Osteocyte (in vitro differentiated cells): ENCODE measurements around the gene EXOC6. TPM values are rescaled to one million over a fixed set of nuclear protein-coding genes. Genes with fewer than 3 reads are reported as not detected.

Experiments used
- DNase-seq: peaks from one replicate; pipeline ENCODE4 v3.0.0; 2021; ENCODE audit warnings: mixed read lengths; ENCODE audit not compliant: unreplicated experiment; ENCODE audit errors: extremely low spot score
- H3K27ac Mint-ChIP-seq: one replicate; pipeline ENCODE4 v1.8.0; 2021; ENCODE audit warnings: mild to moderate bottlenecking, mixed read lengths; ENCODE audit not compliant: unreplicated experiment
- H3K27me3 Mint-ChIP-seq: one replicate; pipeline ENCODE4 v1.8.0; 2021; ENCODE audit warnings: mixed read lengths; ENCODE audit not compliant: unreplicated experiment
- H3K36me3 Mint-ChIP-seq: one replicate; pipeline ENCODE4 v1.8.0; 2021; ENCODE audit warnings: mixed read lengths; ENCODE audit not compliant: unreplicated experiment
- H3K4me1 Mint-ChIP-seq: one replicate; pipeline ENCODE4 v1.8.0; 2021; ENCODE audit warnings: mixed read lengths; ENCODE audit not compliant: unreplicated experiment
- H3K4me3 Mint-ChIP-seq: one replicate; pipeline ENCODE4 v1.8.0; 2021; ENCODE audit warnings: mild to moderate bottlenecking, moderate library complexity, mixed read lengths; ENCODE audit not compliant: unreplicated experiment
- H3K9me3 Mint-ChIP-seq: one replicate; pipeline ENCODE4 v1.8.0; 2021; ENCODE audit warnings: mixed read lengths; ENCODE audit not compliant: unreplicated experiment
- CTCF ChIP-seq: fragments of 200-600 bp; sonication (generic); IDR thresholded peaks from 2 replicates; pipeline ENCODE4 v1.5.0; 2021; ENCODE audit warnings: antibody characterized with exemption, mild to moderate bottlenecking, moderate library complexity
- total RNA-seq: library from RNA; stranded (reverse); gene quantifications from 2 replicates; pipeline ENCODE4 v1.2.1, GENCODE V29; 2021

EXOC6 gene
- total RNA-seq, 1 donor from 2014 or later, result 8.5 TPM

GRCh38 chr10:93068411-93069244, 220.3 kb downstream of the EXOC6 start:
- Mint-ChIP-seq H3K9me3 (no peaks in the 10 kb centered on the region), H3K4me1 (peaks cover 34% of the 10 kb centered on the region), H3K4me3 (peak overlapping the region; percentile 39), H3K27ac (no peak overlapping the region), H3K27me3 (peaks cover 84% of the 10 kb centered on the region), H3K36me3 (no peaks in the 10 kb centered on the region)
- no peak for DNase-seq
- peak; percentile 27 for TF ChIP-seq CTCF

- Mint-ChIP-seq H3K36me3 (no peaks in the 10 kb centered on the region), H3K27me3 (peaks cover 80% of the 10 kb centered on the region), H3K27ac (no peak overlapping the region), H3K4me1 (peaks cover 35% of the 10 kb centered on the region), H3K4me3 (no peak overlapping the region), H3K9me3 (no peaks in the 10 kb centered on the region)
- DNase-seq, result no peak
- TF ChIP-seq CTCF, result no peak
Measured at GRCh38 chr10:93069245-93069561, 220.9 kb downstream of the EXOC6 start.

- H3K4me1 Mint-ChIP-seq, result peaks cover 43% of the 10 kb centered on the region
- peak overlapping the region; percentile 32 for H3K4me3 Mint-ChIP-seq
- H3K9me3 Mint-ChIP-seq, result no peaks in the 10 kb centered on the region
- H3K36me3 Mint-ChIP-seq, result no peaks in the 10 kb centered on the region
- no peak for TF ChIP-seq CTCF
- no peak overlapping the region for H3K27ac Mint-ChIP-seq
- H3K27me3 Mint-ChIP-seq, result peaks cover 81% of the 10 kb centered on the region
- DNase-seq, result no peak
Measured at GRCh38 chr10:93070378-93071176, 222.3 kb downstream of the EXOC6 start.

GRCh38 chr10:93071177-93071472, 222.8 kb downstream of the EXOC6 start:
- Mint-ChIP-seq H3K36me3 (no peaks in the 10 kb centered on the region), H3K4me1 (peaks cover 41% of the 10 kb centered on the region), H3K4me3 (peak overlapping the region; percentile 32), H3K9me3 (no peaks in the 10 kb centered on the region), H3K27ac (no peak overlapping the region), H3K27me3 (peaks cover 83% of the 10 kb centered on the region)
- TF ChIP-seq CTCF, result no peak
- no peak for DNase-seq

GRCh38 chr10:93071674-93072224, 223.4 kb downstream of the EXOC6 start:
- no peaks in the 10 kb centered on the region for H3K36me3 Mint-ChIP-seq
- TF ChIP-seq CTCF, result no peak
- H3K9me3 Mint-ChIP-seq, result no peaks in the 10 kb centered on the region
- H3K27ac Mint-ChIP-seq, result no peak overlapping the region
- H3K27me3 Mint-ChIP-seq, result peaks cover 80% of the 10 kb centered on the region
- H3K4me3 Mint-ChIP-seq, result peak overlapping the region; percentile 74
- peaks cover 43% of the 10 kb centered on the region for H3K4me1 Mint-ChIP-seq
- DNase-seq, result no peak
